NCI-H1436 treated with DMSO at 0.1 percent for 48 hours (cell line): ENCODE results near the gene NELFB.

Source experiments
- DNase-seq: peaks from one replicate; lab custom pipeline; 2025; lab: John Stamatoyannopoulos, UW

The NELFB gene

GRCh38 chr9:137303151-137303892, 48.2 kb downstream of the NELFB start:
- no peak for DNase-seq

DNA sequence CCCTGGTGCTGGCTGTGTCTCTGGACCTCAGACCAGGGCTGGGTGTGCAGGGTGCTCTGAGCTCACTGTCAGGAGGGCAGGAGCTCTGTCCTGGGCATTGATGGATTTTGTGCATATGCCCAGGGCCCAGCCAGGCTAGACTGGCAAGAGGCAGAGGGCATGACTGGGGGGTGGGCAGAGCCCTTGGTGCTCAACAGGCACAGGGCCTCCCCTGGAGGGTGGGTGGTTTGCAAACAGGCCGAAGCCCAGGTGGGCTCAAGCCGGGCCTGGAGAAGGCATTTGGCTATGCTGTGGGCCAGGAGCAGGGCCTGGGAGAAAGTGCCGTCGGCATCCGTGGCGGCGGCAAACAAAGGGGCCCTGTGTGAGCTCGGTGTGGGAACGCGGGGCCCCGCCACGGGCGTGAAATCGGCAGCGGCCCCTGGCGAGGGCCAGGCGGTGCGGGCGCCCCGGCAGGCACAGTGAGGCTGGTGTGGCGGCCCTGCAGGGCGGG, 48.8 kb downstream of the NELFB start:
- DNase-seq = no peak

DNA sequence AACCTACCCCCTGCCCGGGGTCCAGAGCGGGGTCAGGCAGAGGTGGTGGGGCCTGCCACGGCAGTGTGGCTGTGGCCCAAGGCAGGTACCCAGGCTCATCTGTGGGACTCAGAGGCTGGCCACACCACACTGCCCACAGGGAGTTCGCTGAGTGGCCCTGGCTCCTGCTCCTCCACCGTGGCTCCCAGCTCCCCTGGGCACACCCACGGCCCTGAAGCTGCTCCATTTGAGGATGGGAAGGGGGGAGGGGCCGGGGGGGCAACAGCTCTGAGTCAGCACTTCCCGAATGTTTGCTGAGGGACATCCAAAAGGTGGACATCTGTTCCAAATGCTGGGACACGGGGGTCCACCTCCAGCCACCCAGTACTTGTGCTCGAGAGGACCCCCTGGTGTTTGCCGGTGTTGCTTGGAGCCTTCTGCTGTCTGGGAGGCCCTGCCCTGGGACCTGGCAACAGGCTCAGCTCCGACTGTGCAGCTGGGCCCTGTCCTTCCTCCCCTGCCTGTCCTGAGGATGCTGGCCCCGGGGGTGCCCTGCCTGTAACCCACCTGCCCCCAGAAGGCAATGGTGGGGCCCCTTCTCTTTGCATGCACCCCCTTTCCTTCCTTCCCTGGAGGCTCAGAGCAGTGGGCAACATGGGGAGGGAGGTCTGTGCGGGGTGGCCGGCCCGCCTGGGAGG, 49.4 kb downstream of the NELFB start:
- DNase-seq = no peak

DNA sequence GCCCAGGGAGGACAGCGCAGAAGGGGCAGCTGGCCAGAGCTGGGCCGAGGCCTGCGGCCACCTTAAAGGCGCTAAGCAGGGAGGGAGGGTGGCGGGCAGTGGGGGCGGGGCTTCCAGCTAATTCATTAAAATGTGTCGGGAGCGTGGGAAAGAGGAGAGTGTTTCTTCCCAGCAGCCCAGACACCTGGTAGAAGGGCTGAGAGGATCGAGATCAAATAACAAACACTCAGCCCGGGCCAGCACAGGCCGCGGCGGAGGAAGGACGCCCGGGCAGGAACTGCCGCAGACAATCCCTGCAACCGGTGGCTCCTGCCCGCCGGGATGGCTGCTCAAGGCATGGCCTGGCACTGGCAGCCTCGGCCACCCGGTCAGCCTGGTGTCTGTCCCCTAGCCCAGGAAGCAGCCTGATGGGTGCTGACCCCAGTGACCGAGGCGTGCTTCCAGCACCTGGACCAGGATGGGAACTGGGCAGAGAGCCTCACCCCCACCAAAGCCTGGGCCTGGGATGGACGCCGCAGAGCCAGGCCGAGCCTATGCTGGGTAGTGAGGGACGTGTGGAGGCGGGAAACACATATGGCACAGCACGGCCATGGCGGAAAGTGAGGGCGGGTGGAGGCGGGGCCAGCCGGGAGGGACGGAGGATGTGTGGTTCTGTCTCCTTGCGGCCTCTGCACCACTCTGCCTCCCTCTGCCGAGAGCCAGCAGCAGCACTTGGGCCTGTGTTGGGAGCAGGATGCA, 50.1 kb downstream of the NELFB start:
- no peak for DNase-seq

DNA sequence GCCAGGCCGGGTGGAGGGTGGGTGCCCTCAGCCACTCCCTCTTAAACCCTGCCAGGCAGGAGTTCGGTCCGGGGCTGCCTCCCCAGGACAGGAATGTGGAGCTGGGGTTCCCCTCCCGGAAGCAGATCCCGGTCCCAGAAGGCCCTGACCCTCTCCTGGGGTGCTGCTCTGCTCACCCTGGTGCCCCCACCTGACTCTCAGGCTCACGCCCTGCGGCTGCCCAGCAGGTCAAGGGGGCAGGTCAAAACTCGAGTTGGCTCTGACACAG, 50.6 kb downstream of the NELFB start:
- no peak for DNase-seq

- no peak for DNase-seq
Measured at GRCh38 chr9:137306066-137306849, 51.1 kb downstream of the NELFB start.

DNA sequence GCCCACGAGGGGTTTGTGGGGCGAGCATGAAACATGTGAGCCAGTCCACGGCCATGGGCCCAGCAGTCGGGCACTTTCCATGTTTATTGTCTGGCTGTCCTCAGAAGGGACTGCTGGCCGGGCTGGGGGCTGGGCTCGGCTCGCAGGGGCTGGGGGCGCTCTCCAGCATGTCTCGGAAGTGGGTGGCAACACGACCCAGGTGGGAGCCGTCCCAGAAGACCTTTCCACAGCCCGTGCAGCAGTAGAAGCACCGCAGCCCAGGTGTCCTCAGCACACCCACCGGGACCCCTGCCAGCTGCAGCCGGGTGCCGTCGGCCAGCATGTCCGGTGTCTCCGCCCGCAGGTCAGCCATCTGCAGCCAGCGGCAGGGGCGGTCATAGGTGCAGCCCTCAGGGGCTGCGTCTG, 51.7 kb downstream of the NELFB start:
- no peak for DNase-seq

GRCh38 chr9:137307255-137308056, 52.3 kb downstream of the NELFB start:
- DNase-seq = no peak

- no peak for DNase-seq
Measured at GRCh38 chr9:137308057-137308619, 53.0 kb downstream of the NELFB start.

- no peak for DNase-seq
Measured at GRCh38 chr9:137309368-137310188, 54.5 kb downstream of the NELFB start.

GRCh38 chr9:137310189-137311052, 55.3 kb downstream of the NELFB start:
- DNase-seq = peak; percentile 69

- no peak for DNase-seq
Measured at GRCh38 chr9:137311171-137311985, 56.3 kb downstream of the NELFB start.

GRCh38 chr9:137311986-137312851, 57.1 kb downstream of the NELFB start:
- no peak for DNase-seq

- DNase-seq = no peak
Measured at GRCh38 chr9:137312852-137313325, 57.8 kb downstream of the NELFB start.

DNA sequence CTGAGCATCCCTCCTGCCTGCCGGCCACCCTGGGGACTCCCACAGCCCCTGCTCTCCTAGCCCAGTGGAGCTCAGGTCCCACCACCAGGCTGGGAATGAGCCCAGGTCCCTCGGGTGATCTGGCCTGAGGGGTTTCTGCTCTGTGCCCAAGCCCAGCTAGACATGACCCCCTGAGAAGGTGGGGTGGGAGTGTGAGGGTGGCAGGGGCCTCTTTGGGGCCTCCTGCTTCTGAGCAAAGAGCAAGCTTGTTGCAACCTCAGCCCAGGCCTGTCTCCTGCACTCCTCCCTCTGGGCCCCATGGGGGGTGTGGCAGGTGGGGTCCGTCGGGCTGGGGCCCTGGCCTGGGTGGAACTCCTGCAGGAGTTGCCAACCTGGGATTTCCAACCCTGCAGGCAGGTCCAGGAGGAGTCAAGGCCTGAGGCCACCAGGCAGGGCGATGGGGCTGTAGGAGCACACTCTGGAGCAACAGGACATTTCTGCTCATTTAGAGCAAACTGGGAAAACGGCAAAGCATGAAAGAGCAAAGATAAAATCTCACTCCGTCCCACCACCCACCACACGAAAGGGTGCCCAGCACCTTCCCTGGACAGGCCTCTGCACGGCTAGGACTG, 58.3 kb downstream of the NELFB start:
- DNase-seq = no peak

- DNase-seq = no peak
Measured at GRCh38 chr9:137313956-137314560, 58.9 kb downstream of the NELFB start.
